Stimulated activated naive CD8-positive, alpha-beta T cell treated with anti-CD3 and anti-CD28 coated beads, Interleukin-15, Interleukin-2, amounts not matched to agents 100 ng/mL and 50 ng/mL, for 24 hours (primary cell): ENCODE measurements around the gene RBM10.
A peak's percentile ranks its signal among the peaks of the same experiment; 100 is the strongest.

Experiments used
- H3K27ac Mint-ChIP-seq: one replicate; pipeline ENCODE4 v1.8.0; 2021; ENCODE audit warnings: mild to moderate bottlenecking, mixed read lengths
- H3K27me3 Mint-ChIP-seq: one replicate; pipeline ENCODE4 v1.8.0; 2021; ENCODE audit warnings: mixed read lengths
- H3K36me3 Mint-ChIP-seq: one replicate; pipeline ENCODE4 v1.8.0; 2021; ENCODE audit warnings: low read depth, mixed read lengths
- H3K4me1 Mint-ChIP-seq: one replicate; pipeline ENCODE4 v1.8.0; 2021; ENCODE audit warnings: low read depth, mixed read lengths
- H3K4me3 Mint-ChIP-seq: one replicate; pipeline ENCODE4 v1.8.0; 2021; ENCODE audit warnings: mild to moderate bottlenecking, mixed read lengths
- H3K9me3 Mint-ChIP-seq: one replicate; pipeline ENCODE4 v1.8.0; 2021; ENCODE audit warnings: mixed read lengths

Gene RBM10

DNA sequence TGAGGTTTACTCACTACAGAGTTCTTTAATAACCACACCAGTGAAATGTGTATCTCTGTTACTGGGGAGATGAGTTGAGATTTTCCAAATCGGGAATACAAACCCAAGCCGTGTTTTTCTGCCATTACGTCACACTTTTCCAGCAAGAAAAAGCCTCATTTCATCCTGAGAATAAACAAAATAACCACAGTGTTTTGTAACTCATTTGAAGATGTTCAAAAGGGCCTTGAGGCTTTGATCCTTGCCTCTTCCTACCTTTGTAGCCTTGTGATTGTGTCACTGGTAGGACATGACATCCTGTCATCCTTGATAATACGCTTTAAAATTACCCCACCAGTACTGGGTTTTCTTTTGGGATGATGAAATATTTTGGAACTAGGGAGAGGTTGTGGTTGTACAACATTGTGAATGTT is 90.7 kb downstream of the RBM10 start:
- Mint-ChIP-seq H3K4me1 (peaks cover 24% of the 10 kb centered on the region), H3K36me3 (peaks cover 5% of the 10 kb centered on the region), H3K27ac (peak overlapping the region; percentile 85), H3K4me3 (peak overlapping the region; percentile 78), H3K27me3 (no peaks in the 10 kb centered on the region), H3K9me3 (no peaks in the 10 kb centered on the region)
